Mesenchymal stem cell (in vitro differentiated cells and primary cell): ENCODE data around the gene TEX13B. TPM values are rescaled to one million over a fixed set of nuclear protein-coding genes. Genes with fewer than 3 reads are reported as not detected.

Source experiments
- DNase-seq: peaks from one replicate; pipeline ENCODE4 v3.0.0-alpha.2; 2013
- H2AFZ ChIP-seq: one replicate; pipeline ENCODE4 v1.6.1; 2013; ENCODE audit warnings: low read depth, mild to moderate bottlenecking, control low read depth, inconsistent platforms, low read length, moderate library complexity
- H2AK5ac ChIP-seq: 2 replicates; pipeline ENCODE4 v1.6.1; 2013; ENCODE audit warnings: low read length, moderate library complexity, mild to moderate bottlenecking, inconsistent platforms; ENCODE audit not compliant: severe bottlenecking
- H2BK120ac ChIP-seq: one replicate; pipeline ENCODE4 v1.6.1; 2013; ENCODE audit warnings: low read depth, mild to moderate bottlenecking, inconsistent platforms, low read length, moderate library complexity
- H2BK12ac ChIP-seq, 2 experiments: one replicate each; pipeline ENCODE4 v1.6.1; 2013; ENCODE audit warnings: inconsistent platforms in 2 of 2, low read length in 2 of 2, mild to moderate bottlenecking in 2 of 2, moderate library complexity in 2 of 2, control low read depth in 1 of 2
- H2BK15ac ChIP-seq: one replicate; pipeline ENCODE4 v1.6.1; 2013; ENCODE audit warnings: mild to moderate bottlenecking, low read depth, inconsistent platforms; ENCODE audit not compliant: poor library complexity, severe bottlenecking
- H2BK5ac ChIP-seq: 2 replicates; pipeline ENCODE4 v1.6.1; 2013; ENCODE audit warnings: low read depth, mild to moderate bottlenecking, low read length, control low read depth, inconsistent platforms; ENCODE audit not compliant: poor library complexity, severe bottlenecking
- H3K14ac ChIP-seq, 2 experiments: one replicate each; pipeline ENCODE4 v1.6.1; 2013; ENCODE audit warnings: inconsistent platforms in 2 of 2, low read length in 2 of 2, control low read depth in 1 of 2, mild to moderate bottlenecking in 1 of 2, moderate library complexity in 1 of 2
- H3K18ac ChIP-seq, 2 experiments: one replicate each; pipeline ENCODE4 v1.6.1; 2013; ENCODE audit warnings: inconsistent platforms in 2 of 2, low read length in 2 of 2, control low read depth in 1 of 2, low read depth in 1 of 2, mild to moderate bottlenecking in 1 of 2
- H3K23ac ChIP-seq, 2 experiments: one replicate each; pipeline ENCODE4 v1.6.1; 2013; ENCODE audit warnings: inconsistent platforms in 2 of 2, low read length in 2 of 2, mild to moderate bottlenecking in 2 of 2, moderate library complexity in 2 of 2, control low read depth in 1 of 2
- H3K27ac ChIP-seq: 2 replicates; pipeline ENCODE4 v1.5.1; 2013; ENCODE audit warnings: mild to moderate bottlenecking, moderate library complexity, low read length, control low read depth, inconsistent platforms; ENCODE audit not compliant: poor library complexity, severe bottlenecking
- H3K27me3 ChIP-seq, 2 experiments: 2 replicates each; pipeline versions ENCODE4 v1.6.1 to v1.7.0; 2013; ENCODE audit warnings: low read length in 2 of 2, mild to moderate bottlenecking in 2 of 2, moderate library complexity in 2 of 2, control low read depth in 1 of 2, inconsistent platforms in 1 of 2; ENCODE audit not compliant: control insufficient read depth in 1 of 2, insufficient read depth in 1 of 2
- H3K36me3 ChIP-seq, 2 experiments: 2 replicates each; pipeline versions ENCODE4 v1.6.1 to v1.7.0; 2013; ENCODE audit warnings: low read length in 2 of 2, control low read depth in 1 of 2, inconsistent platforms in 1 of 2, low read depth in 1 of 2, mild to moderate bottlenecking in 1 of 2; ENCODE audit not compliant: insufficient read depth in 2 of 2, control insufficient read depth in 1 of 2
- H3K4ac ChIP-seq, 2 experiments: one replicate each; pipeline ENCODE4 v1.6.1; 2013; ENCODE audit warnings: inconsistent platforms in 2 of 2, low read length in 2 of 2, mild to moderate bottlenecking in 2 of 2, moderate library complexity in 2 of 2, control low read depth in 1 of 2, low read depth in 1 of 2
- H3K4me1 ChIP-seq: 2 replicates; pipeline ENCODE4 v1.6.1; 2013; ENCODE audit warnings: low read depth, low read length, control low read depth; ENCODE audit not compliant: control insufficient read depth, insufficient read depth
- H3K4me2 ChIP-seq: 2 replicates; pipeline ENCODE4 v1.6.1; 2013; ENCODE audit warnings: low read length, mild to moderate bottlenecking, inconsistent platforms; ENCODE audit not compliant: poor library complexity, severe bottlenecking
- H3K4me3 ChIP-seq, 2 experiments: 2 replicates each; pipeline versions ENCODE4 v1.5.1 to v1.7.0; 2013; ENCODE audit warnings: low read length in 2 of 2, mild to moderate bottlenecking in 2 of 2, control low read depth in 1 of 2, low read depth in 1 of 2; ENCODE audit not compliant: insufficient read depth in 1 of 2
- H3K79me1 ChIP-seq: replicated peaks from 2 replicates; pipeline ENCODE4 v1.6.1; 2013; ENCODE audit warnings: mild to moderate bottlenecking, control low read depth, low read length, inconsistent platforms; ENCODE audit not compliant: poor library complexity, severe bottlenecking
- H3K9ac ChIP-seq: 2 replicates; pipeline ENCODE4 v1.7.0; 2013; ENCODE audit warnings: mild to moderate bottlenecking, low read length, moderate library complexity
- H3K9me3 ChIP-seq: 2 replicates; pipeline ENCODE4 v1.7.0; 2013; ENCODE audit warnings: mild to moderate bottlenecking, low read length; ENCODE audit not compliant: control insufficient read depth
- H4K8ac ChIP-seq: one replicate; pipeline ENCODE4 v1.6.1; 2013; ENCODE audit warnings: inconsistent platforms, mild to moderate bottlenecking, low read length, moderate library complexity
- H4K91ac ChIP-seq: one replicate; pipeline ENCODE4 v1.6.1; 2013; ENCODE audit warnings: mild to moderate bottlenecking, low read length, inconsistent platforms
- WGBS: methylation state at CpG from one replicate; pipeline ENCODE4 v1.1.7; 2013; ENCODE audit warnings: mixed read lengths; 5-methylcytosine and 5-hydroxymethylcytosine counted together
- polyA plus RNA-seq, 2 experiments: library from polyadenylated mRNA; stranded (reverse); fragments of 200-250 nt; gene quantifications; one replicate each; pipeline ENCODE4 v1.2.3, GENCODE V29; 2013

The TEX13B gene
- polyA plus RNA-seq (2013, experiment 1 of 2): not detected
- polyA plus RNA-seq (2013, experiment 2 of 2): not detected

GRCh38 chrX:107982356-107982755 lies at the start of gene TEX13B:
Gene TEX13B (minus strand): TSS chrX:107982370. CDS start chrX:107982127, 243 bp downstream.
- H3K9ac ChIP-seq: no peak within 1 kb of the TSS
- no peak within 1 kb of the TSS for H3K4me3 ChIP-seq
- H4K8ac ChIP-seq: no peak within 1 kb of the TSS
- H3K23ac ChIP-seq: no peak within 1 kb of the TSS
- H3K4me2 ChIP-seq: no peak within 1 kb of the TSS
- no peaks in the 10 kb centered on the region for H3K4me1 ChIP-seq
- peaks cover 0 to 27% of the 10 kb centered on the region in 2 experiments for H3K27me3 ChIP-seq
- no peak within 1 kb of the TSS for H3K14ac ChIP-seq
- no peak within 1 kb of the TSS for H2BK5ac ChIP-seq
- 70% methylated on average over 3 of the region's 6 CpGs for WGBS
- H2AFZ ChIP-seq: no peak within 1 kb of the TSS
- no peak within 1 kb of the TSS for H3K18ac ChIP-seq
- H3K27ac ChIP-seq: no peak within 1 kb of the TSS
- no peak for DNase-seq
- no peak within 1 kb of the TSS for H2BK120ac ChIP-seq
- no peaks in the 10 kb centered on the region for H3K9me3 ChIP-seq
- no peak within 1 kb of the TSS for H4K91ac ChIP-seq
- H3K4ac ChIP-seq: no peak within 1 kb of the TSS
- no peaks in the 10 kb centered on the region for H3K79me1 ChIP-seq
- H2AK5ac ChIP-seq: no peak within 1 kb of the TSS
- H3K36me3 ChIP-seq: peaks cover 0 to 15% of the 10 kb centered on the region in 2 experiments
- no peak within 1 kb of the TSS for H2BK15ac ChIP-seq
- no peak within 1 kb of the TSS for H2BK12ac ChIP-seq

- Histone ChIP-seq H2AK5ac (no peak overlapping the region), H3K9ac (no peak overlapping the region), H2BK120ac (no peak overlapping the region), H3K23ac (no peak overlapping the region), H3K4me1 (no peaks in the 10 kb centered on the region), H3K4me3 (no peak overlapping the region), H3K14ac (no peak overlapping the region), H2BK15ac (no peak overlapping the region), H3K18ac (no peak overlapping the region), H3K4me2 (no peak overlapping the region), H4K91ac (no peak overlapping the region), H3K27ac (no peak overlapping the region), H3K79me1 (no peaks in the 10 kb centered on the region), H4K8ac (no peak overlapping the region), H2AFZ (no peak overlapping the region), H2BK5ac (no peak overlapping the region), H3K27me3 (peaks cover 0 to 51% of the 10 kb centered on the region in 2 experiments), H2BK12ac (no peak overlapping the region), H3K4ac (no peak overlapping the region), H3K9me3 (no peaks in the 10 kb centered on the region), H3K36me3 (no peaks in the 10 kb centered on the region)
- WGBS: 97% methylated on average over 5 of the region's 5 CpGs
- no peak for DNase-seq
These were observed 48.0 kb upstream of the TEX13B start for GRCh38 chrX:108029928-108030711.

- no peak for DNase-seq
- no peak overlapping the region for H2AFZ ChIP-seq
- 100% methylated on average over 1 of the region's 1 CpG for WGBS
- H3K23ac ChIP-seq: no peak overlapping the region
- no peak overlapping the region for H3K9ac ChIP-seq
- H3K4me3 ChIP-seq: no peak overlapping the region
- no peak overlapping the region for H4K8ac ChIP-seq
- H3K27me3 ChIP-seq: peaks cover 0 to 46% of the 10 kb centered on the region in 2 experiments
- no peak overlapping the region for H3K27ac ChIP-seq
- no peak overlapping the region for H2BK15ac ChIP-seq
- H2BK12ac ChIP-seq: no peak overlapping the region
- H3K9me3 ChIP-seq: no peaks in the 10 kb centered on the region
- H2AK5ac ChIP-seq: no peak overlapping the region
- no peak overlapping the region for H3K4me2 ChIP-seq
- H3K14ac ChIP-seq: no peak overlapping the region
- H3K36me3 ChIP-seq: no peaks in the 10 kb centered on the region
- no peak overlapping the region for H2BK5ac ChIP-seq
- no peaks in the 10 kb centered on the region for H3K4me1 ChIP-seq
- H3K79me1 ChIP-seq: no peaks in the 10 kb centered on the region
- H2BK120ac ChIP-seq: no peak overlapping the region
- H4K91ac ChIP-seq: no peak overlapping the region
- H3K18ac ChIP-seq: no peak overlapping the region
- no peak overlapping the region for H3K4ac ChIP-seq
These were observed 46.7 kb upstream of the TEX13B start for GRCh38 chrX:108028854-108029253.

- no peak overlapping the region for H3K23ac ChIP-seq
- no peak for DNase-seq
- H2BK120ac ChIP-seq: no peak overlapping the region
- H3K4me3 ChIP-seq: no peak overlapping the region
- peaks cover 0 to 37% of the 10 kb centered on the region in 2 experiments for H3K27me3 ChIP-seq
- no peak overlapping the region for H3K9ac ChIP-seq
- H3K14ac ChIP-seq: no peak overlapping the region
- no peak overlapping the region for H3K4me2 ChIP-seq
- H4K91ac ChIP-seq: no peak overlapping the region
- H3K4ac ChIP-seq: no peak overlapping the region
- H2AK5ac ChIP-seq: no peak overlapping the region
- WGBS: 25% methylated on average over 2 of the region's 2 CpGs
- no peak overlapping the region for H2BK12ac ChIP-seq
- no peaks in the 10 kb centered on the region for H3K36me3 ChIP-seq
- H3K18ac ChIP-seq: no peak overlapping the region
- no peak overlapping the region for H2BK5ac ChIP-seq
- no peak overlapping the region for H4K8ac ChIP-seq
- no peak overlapping the region for H2BK15ac ChIP-seq
- H3K4me1 ChIP-seq: no peaks in the 10 kb centered on the region
- H2AFZ ChIP-seq: no peak overlapping the region
- no peaks in the 10 kb centered on the region for H3K9me3 ChIP-seq
- no peaks in the 10 kb centered on the region for H3K79me1 ChIP-seq
- no peak overlapping the region for H3K27ac ChIP-seq
These were observed 43.9 kb upstream of the TEX13B start for GRCh38 chrX:108025954-108026600.
